Activated CD8-positive, alpha-beta memory T cell treated with anti-CD3 and anti-CD28 coated beads, Interleukin-2, amount 50 U/mL, for 24 hours (primary cell): ENCODE measurements around the gene BCL2L13.
A peak's percentile ranks its signal among the peaks of the same experiment; 100 is the strongest.
"Not testable (repeated sequence)": the region's sequence is repeated elsewhere in the genome, so short reads cannot be mapped to it uniquely, and the experiment has no call there.

Experiments used
- DNase-seq: peaks from one replicate; pipeline ENCODE4 v3.0.0-alpha.2; 2020; ENCODE audit errors: extremely low read depth

Gene BCL2L13

DNA sequence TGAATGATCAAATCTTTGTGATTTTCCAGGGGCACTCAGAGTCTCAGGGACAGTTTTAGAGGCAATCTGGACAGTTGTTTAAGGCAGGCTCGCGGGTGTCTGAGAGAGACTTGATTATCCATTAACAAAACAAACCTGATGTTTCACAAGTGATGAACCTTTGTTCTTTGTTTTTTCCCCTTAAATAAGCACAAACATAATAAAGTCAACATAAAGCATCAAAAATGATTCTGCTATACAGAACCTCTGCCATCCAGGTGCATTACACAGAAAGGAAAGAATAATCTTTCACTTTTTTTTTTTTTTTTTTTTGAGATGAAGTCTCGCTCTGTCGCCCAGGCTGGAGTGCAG, 122.6 kb downstream of the BCL2L13 start:
- DNase-seq = no peak

DNA sequence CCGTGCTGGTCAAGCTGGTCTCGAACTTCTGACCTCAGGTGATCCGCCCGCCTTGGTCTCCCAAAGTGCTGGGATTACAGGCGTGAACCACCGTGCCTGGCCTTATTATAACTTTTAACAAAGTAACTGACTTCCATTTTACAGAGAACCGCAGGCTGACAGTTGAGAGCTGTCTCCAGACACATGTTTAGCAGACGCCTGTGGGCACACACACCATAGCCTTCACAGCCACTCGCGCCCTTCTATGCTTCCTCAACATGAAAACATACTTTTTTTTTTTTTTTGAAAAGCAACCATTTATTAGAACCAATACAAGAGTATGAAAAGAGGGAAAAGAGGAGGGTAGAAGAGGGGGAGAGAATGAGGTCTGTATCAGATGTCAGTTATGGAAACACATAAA, 124.9 kb downstream of the BCL2L13 start:
- DNase-seq = not testable (repeated sequence)

DNA sequence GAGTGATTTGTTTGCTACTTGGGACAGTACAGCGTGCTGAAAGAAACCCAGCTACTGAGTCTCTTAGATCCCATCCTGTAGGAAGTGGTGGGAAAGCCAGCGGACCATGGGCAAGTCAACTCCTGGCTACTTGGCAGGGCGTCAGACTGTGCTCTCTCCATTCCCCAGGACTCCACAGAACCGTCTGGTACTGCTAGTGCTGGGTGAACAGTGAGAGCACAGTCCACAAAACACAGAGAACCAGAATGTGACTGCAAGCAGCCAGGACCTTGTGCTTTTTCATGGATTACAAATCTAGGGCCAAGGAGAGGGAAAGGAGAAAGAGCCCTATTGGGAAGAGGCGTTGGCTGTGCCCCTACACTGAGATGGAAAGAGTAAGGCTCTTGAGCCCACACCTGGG, 125.5 kb downstream of the BCL2L13 start:
- no peak for DNase-seq

DNA sequence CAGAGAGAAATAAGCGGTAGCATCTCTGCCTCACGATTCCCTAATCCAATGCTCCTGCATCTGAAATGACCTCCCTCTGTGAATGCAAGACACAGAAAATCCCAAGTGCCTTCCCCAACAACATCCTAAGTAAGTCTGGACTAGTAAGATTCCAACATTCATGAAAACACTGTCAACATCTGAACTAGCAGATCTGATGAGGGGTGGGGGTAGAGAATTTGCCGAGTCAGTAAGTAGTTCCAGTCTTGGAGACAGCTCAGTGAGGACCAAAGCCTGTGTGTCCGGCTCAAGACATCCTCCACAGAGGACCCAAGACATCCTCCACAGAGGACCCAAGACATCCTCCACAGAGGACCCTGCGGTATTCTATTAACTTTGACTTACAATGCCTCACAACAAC, 126.3 kb downstream of the BCL2L13 start:
- DNase-seq = not testable (repeated sequence)

DNA sequence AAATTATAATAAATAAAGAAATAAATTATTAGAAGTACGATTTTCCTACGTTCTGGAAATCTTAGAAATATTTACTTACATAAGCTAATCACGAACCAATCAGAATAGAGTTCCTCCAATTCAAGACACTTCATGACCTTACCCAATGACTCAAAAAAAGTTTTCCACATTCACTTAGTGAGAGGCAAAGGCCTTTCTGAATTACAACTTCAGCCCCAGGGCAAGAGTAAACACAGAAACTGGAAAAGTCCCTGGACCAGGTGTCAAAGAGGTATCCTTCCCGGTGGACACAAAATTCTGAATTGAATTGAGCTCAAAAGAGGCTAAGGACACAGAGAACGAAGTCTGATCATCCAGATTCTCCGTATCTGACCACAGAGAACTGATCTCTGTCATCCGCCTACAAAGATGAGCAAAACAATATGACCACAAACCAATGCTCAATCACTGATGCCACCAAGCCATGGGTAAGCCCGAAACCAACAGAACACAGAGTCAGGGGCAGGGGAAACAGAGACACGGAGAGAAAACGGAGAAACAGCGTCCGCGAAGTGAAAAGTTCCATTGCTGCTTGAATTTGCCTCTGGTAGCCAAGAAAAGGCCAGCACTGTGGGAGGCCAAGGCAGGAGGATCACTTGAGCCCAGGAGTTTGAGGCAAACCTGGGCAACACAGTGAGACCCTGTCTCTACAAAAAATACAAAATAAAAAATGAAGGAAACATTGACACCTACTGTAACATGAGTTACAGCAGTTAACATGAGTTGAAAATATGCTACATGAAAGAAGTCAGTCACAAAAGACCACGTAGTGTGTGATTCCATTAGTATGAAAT, 128.9 kb downstream of the BCL2L13 start:
- peak; percentile 24 for DNase-seq

DNA sequence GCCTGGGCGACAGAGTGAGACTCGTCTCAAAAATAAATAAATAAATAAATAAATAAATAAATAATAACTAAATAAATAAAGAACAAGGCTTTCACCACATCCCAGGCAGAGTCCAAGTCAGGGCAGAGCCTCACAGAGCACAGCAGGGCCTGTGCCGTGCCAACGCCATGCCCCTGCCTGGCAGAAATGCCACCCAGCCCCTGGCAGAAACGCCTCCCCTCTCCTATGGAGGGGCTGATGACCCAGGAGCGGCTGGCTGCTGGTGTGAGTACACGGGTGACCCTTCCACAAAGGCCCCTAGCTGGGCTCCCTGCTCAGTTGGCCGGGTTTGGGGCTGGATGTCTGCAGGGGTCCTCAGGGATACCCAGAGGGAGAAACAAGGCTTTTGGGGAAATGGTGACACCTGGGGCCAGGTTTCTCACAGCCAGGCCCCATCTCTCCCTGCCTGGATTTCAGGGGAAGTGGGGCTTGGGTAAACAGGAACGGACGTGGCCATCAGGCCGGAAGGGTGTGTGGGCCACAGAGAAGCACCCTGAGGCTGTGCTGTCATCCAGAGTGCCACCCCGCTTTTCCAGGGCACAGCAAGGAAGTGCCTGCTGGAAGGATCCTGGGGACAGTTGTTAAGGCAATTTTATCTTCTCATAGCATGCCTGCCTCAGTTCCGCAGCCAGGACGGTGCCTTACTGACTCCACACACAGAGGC, 130.6 kb downstream of the BCL2L13 start:
- DNase-seq = no peak

DNA sequence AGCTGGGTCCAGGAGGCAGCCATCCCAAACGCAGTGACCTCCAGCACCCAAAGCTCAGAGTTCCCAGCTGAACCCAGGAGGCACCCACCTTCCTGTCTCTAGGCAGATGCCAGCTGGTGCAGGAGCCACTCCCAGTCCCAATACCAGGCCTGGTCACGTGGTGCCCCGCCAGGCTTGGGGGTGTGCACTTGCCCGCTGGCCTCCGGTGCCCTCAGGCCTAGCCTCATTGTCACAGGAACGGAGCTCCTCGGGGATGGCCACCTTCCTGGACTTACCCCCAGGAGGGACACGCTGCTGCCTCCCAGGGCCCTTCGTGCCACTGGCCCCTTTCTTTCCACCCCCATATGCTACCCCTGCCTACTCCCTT, 131.1 kb downstream of the BCL2L13 start:
- DNase-seq = no peak

DNA sequence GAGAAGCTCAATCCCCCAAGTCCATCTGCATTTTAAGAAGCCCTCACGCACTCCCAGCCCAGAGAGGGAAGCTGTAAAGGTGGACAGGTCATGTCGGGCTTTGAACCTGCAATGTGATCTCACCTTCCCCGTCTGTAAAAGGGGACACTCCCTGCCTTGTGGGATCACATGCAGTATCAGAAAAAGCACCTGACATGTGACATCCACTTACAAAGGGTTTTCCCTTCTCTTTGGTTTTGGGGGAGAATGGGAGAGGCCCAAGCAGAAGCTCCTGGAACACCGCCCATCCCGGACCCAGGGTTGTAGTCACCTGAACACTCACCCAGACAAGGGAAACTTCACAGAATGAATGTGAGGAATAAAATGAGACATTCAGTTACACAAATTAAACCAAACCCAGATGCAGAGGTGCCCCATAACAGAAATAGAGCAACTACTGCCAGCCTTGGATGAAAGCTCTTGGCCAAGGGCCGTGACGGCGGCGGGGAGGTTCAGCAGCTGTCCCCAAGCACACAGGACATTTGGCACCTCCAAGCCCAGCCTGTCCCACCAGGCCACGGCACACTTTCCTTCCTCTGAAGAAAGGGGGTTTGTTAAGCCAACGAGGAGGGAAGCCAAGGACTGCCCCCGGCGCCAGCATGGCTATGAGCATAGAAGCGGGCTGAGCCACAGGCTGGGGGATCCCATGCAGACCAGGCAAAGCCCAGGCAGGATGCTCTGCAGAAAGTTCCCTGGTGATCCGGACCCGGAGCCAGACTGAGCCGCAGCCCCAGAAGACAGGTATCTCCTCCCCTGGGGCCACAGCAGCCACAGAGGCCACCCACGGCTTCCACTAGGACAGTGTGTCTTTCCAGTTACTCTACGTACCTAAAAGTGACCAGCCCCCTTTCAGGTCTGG, 131.9 kb downstream of the BCL2L13 start:
- DNase-seq = no peak

DNA sequence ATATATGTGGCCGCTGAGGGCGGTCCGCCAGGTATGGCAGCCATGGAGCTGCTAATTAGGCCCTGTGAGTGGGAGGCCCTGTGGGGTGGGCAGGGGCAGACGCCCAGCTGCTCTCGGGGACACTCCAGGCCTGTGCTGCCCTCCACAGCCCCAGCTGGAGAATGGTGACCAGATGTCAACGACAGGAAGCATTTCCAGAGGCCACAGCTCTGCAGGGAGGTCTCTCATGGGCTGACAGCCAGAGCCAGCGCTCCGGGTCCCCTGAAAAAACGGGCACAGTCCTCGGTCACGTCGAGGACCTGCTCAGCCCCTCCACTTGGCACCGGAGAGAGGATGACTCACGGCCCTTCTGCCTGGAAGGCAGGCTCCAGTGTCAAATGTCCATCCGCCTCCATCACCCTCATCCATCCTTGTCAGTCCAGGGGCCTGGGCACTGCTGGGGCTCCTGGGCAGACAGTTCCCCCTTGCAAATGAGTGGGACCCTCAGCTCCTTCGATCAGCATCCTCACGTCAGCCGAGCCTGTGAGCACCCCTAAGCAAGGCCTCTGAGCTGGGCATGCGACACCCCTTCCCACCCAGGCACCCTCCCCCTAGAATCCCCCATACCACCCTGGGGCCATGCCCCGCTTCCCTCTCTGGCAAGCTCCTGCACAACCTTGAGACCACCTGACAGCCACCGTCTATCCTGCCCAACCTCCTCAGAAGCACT, 133.8 kb downstream of the BCL2L13 start:
- DNase-seq = no peak

DNA sequence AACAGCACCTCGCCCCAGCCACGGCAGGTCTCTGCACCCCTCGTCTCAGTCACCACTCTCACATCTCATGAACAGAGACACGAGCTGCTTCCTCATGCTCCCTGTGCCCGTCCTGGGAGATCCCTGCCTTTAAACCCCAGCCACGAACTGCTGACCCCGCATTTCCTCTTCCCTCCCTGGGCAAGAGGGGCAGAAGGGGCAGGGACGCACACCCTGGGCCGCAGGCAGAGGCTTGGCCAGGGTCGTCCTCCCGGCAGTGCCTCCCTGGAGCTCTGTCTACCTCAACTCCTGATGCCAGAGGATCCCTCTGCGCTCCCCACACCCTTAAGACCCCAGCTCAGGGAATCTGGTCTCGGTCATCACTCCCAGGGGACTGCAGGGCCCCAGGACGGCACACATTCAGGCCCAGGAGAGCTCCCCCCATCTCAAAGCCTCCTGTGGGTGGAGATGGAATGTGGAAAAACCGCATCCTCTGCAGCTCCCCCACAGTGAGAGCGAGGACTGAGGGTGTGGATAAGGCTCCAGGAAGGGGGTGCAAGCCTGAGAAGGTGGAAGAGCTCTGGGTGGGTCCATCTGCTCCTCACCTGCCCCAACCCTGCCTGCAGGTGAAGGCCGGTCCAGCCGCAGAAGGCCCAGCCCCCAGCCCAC, 134.5 kb downstream of the BCL2L13 start:
- DNase-seq = no peak

DNA sequence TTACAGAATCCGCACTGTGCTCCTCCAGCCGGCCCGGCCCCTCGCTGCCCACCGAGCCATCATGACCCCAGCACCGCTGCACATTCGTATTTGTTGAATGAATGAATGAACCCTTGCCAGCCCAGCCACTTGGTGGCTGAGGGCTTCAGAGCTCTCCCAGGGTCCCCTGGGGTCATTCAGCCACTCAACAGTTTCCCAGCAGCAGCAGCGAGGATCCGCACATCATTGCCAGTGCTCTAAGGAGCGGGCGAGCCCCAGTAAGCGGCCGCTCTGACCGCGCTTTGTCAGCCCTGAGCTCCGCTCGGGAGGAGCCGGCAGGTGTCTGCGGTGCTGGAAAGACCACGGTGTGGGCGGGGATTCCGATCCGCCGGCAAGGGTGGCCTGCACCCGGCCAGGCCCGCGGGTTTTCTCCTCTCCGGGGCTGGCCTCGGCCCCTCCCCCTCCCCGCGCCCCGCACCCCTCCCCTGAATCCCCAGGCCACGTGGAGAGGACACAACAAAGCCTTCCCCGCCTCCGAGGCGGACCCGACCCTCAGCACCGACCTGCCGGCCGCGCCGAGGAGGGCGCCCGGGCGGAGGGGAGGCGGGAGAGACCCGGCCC, 135.1 kb downstream of the BCL2L13 start:
- DNase-seq = peak; percentile 23

DNA sequence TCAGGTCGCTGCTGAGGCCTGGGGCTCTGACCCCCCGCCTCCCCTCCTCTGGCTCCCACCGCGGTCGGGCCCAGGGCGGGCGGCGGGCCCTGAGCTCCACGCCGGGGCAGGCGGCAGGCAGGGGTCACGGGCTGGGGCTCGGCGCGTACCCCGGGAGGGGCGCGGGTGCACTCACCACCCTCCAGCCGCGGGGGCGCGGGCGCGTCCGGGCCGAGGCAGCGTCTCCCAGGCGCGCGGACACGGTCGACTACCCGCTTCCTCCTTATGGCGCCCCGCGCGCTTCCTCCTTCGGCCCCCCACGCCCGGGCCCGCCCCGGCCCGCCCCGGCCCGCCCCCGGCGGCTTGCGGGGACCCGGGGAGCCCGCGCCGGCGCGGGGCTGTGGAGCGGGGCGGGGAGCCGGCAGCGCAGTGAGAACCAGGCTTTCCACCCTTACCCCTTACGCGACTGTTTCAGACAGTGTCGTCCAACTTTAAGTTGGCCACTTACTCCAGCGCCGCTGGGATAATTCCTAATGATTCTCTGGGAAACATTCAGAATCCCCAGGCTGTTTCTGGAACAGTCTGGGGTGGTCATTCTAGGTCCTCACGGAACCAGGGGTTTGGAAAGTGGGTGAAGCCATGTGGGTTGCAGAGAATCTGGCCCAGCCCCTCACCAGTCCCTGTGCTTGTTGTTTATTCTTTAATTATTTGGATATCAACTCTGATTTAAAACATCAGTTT, 135.8 kb downstream of the BCL2L13 start, which contains the start of gene BID:
Gene BID, minus strand, starts transcription at position 264 of the 720 bp plus-strand sequence. CDS start 24,353 bp downstream, outside the sequence.
- DNase-seq = no peak

DNA sequence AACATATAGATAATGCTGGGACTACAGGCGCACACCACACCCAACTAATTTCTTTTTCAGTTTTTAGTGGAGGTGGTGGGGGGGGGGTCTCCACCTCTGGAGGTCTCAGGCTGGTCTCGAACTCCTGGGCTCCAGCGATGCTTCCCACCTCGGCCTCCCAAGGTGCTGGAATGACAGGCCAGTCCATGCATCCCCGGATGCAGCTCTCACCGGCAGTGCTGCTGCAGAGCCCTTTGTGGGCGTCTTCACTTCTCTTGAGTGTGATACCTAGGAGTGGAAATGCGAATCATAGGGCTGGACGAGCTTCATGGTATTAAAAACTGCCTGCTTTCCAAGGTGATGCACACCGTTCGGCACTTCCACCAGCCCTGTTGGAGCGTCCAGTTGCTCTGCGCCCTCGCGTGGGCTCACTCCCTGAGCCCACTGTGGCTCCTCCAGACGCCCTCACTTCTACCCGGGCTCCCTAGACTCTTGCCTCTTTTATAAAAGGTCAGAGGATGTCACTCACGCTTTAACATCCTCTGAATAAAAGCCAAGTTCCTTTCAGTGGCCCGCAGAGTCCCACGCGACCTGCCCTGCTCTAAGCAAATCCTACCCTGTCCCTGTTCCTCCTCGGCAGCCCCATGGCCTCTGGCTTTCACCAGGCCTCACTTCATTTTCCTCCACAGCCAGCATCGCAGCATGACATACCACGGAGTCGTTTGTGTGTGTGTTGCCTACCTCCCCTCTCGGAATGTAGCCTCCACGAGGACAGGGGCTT, 136.5 kb downstream of the BCL2L13 start:
- no peak for DNase-seq

DNA sequence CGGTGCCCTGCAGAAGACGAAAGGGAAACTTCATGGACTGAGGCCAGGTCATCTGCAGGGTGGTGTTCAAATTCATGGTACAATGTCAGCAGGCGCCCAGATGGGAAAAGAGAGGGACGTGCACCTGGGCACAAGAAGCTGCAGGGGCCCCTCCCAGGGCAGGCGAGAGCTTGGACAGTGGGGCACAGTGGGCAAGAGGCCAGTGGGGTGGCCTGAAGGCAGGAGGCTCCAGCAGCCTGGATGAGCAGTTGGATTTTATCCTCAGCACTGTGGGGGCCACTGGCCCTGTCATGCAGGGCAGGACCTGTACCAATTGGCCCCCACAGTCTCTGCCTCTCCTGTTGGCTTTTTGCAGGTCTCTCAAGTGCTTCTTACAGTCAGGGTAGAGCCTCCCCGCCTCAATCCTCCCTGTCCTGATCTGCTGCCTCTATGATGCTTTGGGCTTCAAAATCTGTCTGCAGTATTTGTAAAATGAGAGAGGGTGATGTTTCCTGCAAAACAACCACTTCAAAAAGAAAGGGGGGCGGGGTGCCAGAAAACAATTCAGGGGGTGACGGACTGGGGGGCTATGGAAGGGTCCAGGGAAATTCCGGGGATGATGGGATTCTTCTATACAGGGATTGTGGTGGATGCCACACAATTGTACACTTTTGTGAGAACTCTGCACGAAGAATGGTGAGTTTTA, 137.4 kb downstream of the BCL2L13 start:
- no peak for DNase-seq

DNA sequence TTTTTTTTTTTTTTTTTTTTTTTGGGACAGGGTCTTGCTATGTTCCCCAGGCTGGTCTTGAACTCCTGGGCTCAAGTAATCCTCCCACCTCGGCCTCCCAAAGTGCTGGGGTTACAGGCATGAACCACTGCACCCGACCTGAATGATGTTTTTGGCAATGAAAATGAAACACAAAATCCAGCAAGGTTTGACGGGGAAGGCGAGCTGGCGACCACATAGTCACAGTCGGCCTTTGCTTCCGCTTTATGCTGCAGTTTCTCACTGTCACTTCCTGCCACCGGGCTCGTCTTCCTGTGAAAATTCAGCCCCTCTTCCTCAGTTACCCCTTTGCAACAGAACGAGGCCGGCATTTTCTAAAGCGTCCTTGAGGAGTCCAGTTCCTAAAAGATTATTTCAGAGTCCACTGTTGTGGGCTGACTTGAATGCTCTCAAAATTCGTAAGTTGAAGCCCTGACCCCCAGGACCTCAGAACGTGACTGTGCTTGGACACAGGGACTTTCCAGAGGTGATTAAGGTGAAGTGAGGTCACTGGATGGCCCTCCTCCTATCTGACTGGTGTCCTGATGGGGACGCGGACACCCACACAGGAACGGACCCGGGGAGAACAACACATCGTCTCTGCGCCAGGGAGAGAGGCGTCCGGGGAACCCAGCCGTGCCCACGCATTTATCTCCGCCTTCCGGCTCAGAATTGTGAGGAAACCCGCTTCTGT, 138.6 kb downstream of the BCL2L13 start:
- peak; percentile 48 for DNase-seq

DNA sequence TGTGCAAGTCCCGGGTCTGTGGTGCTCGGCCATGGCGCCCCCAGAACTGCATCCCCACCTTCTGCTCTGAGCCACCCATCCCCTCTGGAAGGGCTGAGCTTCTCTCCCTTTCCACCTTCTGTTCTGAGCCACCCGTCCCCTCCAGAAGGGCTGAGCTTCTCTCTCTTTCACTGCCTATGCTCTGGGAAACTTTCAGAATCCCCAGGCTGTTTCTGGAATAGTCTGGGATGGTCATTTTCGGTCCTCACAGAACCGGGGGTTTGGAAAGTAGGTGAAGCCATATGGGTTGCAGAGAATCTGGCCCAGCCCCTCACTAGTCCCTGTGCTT, 139.1 kb downstream of the BCL2L13 start:
- no peak for DNase-seq

DNA sequence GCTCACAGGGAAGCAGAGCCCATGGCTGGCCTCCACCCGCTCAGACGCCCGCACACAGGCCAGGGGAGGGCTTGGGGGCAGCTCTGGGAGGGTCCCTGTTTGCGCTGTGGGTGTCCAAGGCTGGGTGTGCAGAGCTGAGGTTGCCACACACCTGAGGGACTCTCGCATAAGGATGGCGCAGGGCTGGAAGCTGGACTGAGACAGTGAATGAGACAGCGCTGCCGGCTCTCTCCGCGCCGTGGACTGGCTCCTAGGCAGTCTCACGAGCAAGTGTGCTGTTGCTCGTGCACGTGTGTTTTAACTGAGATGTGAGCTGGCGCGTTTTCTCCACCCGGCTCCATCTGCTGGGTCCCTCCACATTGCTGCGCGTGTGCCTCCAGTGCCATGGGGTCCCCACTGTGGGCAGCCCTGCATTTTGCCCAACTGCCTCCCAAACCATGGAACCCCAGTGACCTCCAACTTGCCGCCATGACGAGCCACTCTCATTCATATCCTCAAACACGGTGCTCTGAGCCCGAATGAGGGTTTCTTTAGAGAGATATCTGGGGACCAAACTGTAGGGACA, 139.9 kb downstream of the BCL2L13 start:
- no peak for DNase-seq
